HG03175 (cell line): ENCODE results near the gene ZBTB49.
"Not testable (repeated sequence)": the region's sequence is repeated elsewhere in the genome, so short reads cannot be mapped to it uniquely, and the experiment has no call there.

Source experiments
- ATAC-seq: cut with Tn5 transposase; IDR thresholded peaks from one replicate; pipeline ENCODE4 v1.9.1; 2021; ENCODE audit warnings: mild to moderate bottlenecking, moderate library complexity; ENCODE audit not compliant: unreplicated experiment

The ZBTB49 gene

GRCh38 chr4:4323705-4324534, 33.9 kb downstream of the ZBTB49 start:
- no peak for ATAC-seq

DNA sequence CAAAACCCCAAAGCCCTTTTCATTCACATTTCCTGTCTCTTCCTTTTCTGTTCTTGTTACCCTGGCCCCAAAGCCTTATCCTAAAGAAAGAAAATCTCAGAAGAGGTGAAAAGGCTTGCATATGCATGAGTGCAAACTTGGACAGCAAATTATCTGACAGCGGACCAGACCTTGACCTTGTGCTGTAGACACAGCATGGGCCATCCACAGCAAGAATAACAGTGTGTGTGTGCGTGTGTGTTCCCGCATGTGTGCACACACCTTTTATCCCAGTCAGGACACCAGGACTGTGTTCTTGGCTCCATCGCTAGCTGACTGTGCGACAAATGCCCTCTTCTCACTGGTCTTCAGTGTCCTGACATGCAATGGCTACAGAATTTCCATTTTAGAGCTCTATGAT, 35.3 kb downstream of the ZBTB49 start:
- no peak for ATAC-seq

- no peak for ATAC-seq
These were observed 36.1 kb downstream of the ZBTB49 start for GRCh38 chr4:4326166-4326565.

DNA sequence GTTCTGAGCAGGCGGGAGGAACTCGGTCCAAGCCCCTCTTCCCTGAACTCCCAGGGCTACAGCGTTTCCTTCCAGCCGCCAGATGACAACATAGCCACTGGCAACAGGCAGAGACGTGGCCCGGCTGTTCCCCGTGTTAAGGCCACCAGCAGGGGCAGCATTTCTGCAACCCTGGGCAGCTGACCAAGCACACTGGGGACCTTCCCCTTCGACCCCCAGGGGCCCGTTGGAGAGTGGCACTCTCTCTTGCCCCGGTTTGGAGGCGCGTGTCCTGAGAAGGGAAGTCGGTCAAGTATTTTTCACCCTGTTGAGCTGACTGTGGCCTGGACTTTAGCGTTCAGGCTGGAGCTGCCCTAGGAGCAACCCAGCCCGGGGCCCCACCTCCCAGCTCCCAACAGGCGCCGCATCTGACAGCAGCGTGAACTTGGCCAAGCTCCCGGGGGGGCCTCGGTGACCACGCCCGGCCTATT, 37.6 kb downstream of the ZBTB49 start:
- ATAC-seq, result no peak

GRCh38 chr4:4328206-4328605, 38.2 kb downstream of the ZBTB49 start:
- ATAC-seq, result no peak

DNA sequence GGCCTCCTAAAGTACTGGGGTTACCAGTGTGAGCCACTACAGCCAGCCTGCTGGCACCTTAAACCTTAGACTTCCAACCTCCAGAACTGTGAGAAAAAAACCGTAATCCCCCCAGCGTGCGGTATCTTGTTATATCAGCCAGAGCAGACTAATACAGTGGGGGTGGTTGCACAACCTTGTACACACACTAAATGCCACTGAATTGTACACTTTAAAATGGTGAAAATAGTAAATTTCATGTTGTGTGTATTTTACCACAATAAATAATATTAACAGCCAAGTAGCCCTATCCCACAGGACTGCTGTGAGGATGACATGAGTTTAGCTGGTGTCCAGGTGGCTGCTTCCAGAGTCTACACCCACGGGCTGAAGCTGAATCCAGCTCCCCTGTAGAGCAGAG, 38.8 kb downstream of the ZBTB49 start:
- no peak for ATAC-seq

GRCh38 chr4:4329496-4329895, 39.4 kb downstream of the ZBTB49 start:
- ATAC-seq, result no peak

DNA sequence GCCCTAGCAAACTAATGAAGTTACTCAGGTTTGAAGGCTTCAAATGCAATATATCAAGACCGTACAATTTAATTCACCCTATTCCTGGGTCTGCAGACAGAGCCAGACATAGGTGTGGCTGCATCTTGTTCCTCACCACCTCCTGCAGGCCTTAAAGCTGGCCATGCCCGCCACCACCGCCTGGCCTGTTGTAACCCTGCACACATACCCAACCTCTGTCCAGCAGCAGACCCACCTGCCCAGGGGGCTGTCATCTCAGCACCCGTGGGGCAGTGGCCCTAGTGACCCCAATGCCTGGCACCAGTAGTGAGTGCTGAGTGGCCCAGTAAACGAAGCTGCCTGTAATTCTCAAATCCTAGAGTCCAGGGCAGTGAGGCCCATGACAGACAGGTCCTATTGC, 40.7 kb downstream of the ZBTB49 start:
- ATAC-seq, result no peak

DNA sequence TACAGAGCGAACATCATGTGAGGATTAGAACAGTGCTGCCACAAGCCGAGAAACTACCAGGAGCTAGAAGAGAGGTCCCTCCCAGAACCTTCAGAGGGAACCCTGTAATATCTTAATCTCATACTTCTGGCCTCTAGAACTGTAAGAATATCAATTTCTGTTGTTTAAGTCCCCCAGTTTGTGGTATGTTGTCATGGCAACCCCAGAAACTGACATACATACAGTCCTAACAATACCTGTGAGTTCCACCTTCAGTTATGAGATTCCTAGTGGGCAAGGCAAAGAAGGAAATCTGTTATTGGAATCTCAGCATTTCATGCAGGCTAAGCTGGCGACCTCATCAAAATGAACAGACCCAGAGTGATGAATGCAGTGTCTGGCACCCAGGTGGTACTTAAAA, 42.5 kb downstream of the ZBTB49 start:
- no peak for ATAC-seq

DNA sequence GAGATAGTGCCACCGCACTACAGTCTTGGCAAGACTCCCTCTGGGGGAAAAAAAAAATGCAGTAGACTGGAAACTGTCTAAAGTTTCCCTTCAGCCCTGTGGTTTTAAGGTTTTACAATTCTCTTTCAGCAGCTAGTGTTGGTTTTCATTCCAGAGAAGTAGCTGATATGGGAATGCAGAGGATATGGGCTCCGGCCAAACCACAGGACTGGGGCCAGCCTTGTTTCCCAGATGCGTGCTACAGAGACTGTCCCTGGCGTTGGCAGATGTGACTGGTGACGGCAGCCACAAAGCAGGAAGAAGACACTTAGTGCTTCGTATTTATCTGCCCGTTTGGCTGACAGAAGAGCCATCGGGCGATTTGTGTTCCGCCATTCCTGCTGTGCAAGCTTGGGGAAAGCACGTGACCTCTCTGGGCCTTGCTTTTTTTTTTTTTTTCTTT, 43.2 kb downstream of the ZBTB49 start:
- no peak for ATAC-seq

- peak; percentile 73 for ATAC-seq
These were observed 44.9 kb downstream of the ZBTB49 start for GRCh38 chr4:4334798-4335520.

GRCh38 chr4:4338210-4339001, 48.4 kb downstream of the ZBTB49 start:
- no peak for ATAC-seq

DNA sequence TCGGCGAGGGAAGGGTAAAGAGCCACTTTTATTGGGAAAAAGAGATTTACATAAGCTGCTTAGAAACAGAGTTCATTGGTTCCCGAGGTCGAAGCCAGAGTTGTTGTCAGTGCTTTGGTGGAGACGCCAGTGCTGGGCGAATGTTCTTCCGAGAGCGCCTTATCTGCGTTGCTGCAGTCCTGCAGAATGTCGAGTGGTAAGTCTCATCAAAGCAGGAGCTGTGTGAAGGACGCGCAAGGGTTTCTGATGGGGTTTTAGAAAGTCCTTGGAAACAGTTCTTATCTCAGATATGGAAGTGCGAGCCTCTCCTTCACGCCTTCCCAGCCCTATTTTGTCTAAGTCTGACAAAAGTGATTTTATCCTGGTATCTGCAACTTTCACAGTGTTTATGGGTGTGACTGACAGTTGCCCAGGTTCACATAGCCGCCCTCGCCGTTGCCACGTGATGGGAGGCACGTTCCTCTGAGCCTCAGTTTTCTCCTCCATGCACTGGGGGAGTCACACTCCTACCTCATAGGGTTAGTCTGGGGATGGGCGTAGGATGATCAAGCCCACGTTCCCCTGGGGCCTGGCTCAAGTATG, 49.5 kb downstream of the ZBTB49 start:
- ATAC-seq, result no peak

DNA sequence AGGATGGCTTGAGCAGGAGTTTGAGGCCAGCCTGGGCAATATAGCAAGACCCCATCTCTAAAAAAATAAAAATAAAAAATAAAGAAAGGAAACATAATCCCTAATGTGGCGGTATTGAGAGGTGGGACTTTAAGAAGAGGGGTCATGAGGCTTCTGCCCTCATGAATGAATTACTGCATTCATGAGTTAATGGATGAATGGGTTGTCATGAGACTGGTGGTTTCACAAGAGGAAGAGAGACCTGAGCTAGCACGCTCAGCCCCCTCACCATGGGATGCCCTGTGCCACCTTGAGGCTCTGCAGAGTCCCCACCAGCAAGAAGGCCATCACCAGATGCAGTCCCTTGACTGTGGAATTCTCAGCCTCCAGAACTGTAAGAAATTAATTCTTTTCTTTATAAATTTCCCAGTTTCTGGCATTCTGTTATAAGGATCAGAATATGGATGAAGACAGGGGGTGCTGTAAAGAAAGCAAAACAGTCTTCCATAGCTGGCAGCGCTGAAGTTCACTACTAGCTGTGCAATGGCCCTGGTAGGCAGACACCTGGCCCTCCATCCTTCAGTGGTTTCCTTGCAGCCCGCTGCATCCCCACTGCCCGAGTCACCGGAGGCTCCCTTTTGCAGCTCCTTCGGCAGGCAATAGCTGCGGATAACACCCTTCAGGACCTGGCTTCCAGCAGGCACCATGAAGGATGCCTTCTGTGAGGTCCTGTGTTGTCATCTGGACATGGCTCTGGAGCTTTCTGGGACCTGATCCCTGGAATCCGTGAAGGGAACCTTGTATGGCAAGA, 52.0 kb downstream of the ZBTB49 start:
- ATAC-seq, result no peak

GRCh38 chr4:4343038-4343437, 53.0 kb downstream of the ZBTB49 start:
- no peak for ATAC-seq

DNA sequence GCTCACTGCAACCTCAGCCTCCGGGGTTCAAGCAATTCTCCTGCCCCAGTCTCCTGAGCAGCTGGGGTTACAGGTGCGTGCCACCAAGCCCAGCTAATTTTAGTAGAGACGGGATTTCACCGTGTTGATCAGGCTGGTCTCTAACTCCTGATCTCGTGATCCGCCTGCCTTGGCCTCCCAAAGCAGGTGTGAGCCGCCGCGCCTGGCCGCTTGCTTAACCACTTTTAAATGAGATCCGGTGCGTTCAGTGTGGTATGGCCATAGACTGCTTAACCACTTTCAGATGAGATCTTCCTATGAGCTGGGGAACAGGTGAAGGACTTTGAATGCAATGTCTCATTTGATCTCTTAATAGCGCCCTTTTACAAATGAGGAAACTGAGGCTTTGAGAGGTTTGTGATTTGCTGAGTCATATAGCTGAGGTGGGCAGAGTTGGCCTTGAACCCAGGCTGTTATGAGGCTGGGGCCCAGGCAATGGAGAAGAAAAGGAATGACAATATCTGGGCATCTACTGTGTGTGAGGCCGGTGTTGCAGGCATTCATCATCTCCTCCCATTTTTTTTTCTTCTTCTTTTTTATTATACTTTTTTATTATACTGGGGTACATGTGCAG, 55.0 kb downstream of the ZBTB49 start:
- peak; percentile 62 for ATAC-seq

- ATAC-seq, result no peak
These were observed 57.5 kb downstream of the ZBTB49 start for GRCh38 chr4:4347585-4347984.

DNA sequence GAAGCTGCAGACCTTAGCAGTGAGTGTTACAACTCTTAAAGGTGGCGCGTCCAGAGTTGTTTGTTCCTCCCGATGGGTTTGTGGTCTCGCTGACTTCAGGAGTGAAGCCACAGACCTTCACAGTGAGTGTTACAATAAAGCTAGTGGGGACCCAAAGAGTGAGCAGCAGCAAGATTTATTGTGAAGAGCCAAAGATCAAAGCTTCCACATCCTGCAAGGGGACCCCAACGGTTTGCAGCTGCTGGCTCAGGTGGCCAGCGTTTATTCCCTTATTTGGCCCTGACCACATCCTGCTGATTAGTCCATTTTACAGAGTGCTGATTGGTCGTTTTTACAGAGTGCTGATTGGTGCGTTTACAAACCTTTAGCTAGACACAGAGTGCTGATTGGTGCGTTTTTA, 58.5 kb downstream of the ZBTB49 start:
- not testable (repeated sequence) for ATAC-seq

- no peak for ATAC-seq
These were observed 59.8 kb downstream of the ZBTB49 start for GRCh38 chr4:4349867-4350266.

DNA sequence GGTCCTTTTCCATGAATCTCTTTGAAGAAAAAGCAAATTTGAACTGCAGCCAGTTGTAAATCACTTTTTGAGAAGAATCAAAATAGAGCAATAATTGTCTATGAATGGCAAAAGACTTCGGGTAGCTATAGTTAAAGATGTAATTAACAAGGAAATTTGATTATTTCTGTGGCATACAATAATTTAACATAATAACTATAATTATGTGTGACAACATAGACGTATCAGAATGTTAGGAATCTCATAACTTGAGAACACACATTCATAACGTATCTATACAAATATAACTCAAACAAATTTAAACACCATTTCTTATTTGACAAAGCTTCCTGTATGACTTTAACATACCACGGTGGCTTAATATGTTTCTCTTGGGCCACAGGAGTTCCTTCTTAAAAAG, 60.9 kb downstream of the ZBTB49 start:
- ATAC-seq, result no peak
